Peyer's patch (tissue), 4 donors: ENCODE data around the gene SUSD4.
"Not testable (repeated sequence)": the region's sequence is repeated elsewhere in the genome, so short reads cannot be mapped to it uniquely, and the experiment has no call there.

Source experiments
- POLR2A ChIP-seq, 2 donors: fragments of 450-650 bp; IDR thresholded peaks; one replicate each; pipeline ENCODE4 v1.5.1; 2017; ENCODE audit warnings: antibody characterized with exemption in 2 of 2, mild to moderate bottlenecking in 2 of 2, moderate library complexity in 2 of 2
- TF ChIP-seq, protein P1 (sequence below), 6 experiments: fragments of 450-650 bp in 4 of 6; fragments of 200-600 bp in 2 of 6; sonication (generic) in 1 of 6; IDR thresholded peaks; one replicate each; pipeline ENCODE4 v1.5.1; 2017 to 2019; ENCODE audit warnings: antibody characterized with exemption in 6 of 6, mild to moderate bottlenecking in 3 of 6, moderate library complexity in 1 of 6

DNA sequence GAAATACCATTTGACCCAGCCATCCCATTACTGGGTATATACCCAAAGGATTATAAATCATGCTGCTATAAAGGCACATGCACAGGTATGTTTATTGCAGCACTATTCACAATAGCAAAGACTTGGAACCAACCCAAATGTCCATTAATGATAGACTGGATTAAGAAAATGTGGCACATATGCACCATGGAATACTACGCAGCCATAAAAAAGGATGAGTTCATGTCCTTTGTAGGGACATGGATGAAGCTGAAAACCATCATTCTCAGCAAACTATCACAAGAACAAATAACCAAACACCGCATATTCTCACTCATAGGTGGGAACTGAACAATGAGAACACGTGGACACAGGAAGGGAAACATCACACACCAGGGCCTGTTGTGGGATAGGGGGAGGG lies 80.3 kb downstream of the SUSD4 start:
- TF ChIP-seq, protein P1, sequence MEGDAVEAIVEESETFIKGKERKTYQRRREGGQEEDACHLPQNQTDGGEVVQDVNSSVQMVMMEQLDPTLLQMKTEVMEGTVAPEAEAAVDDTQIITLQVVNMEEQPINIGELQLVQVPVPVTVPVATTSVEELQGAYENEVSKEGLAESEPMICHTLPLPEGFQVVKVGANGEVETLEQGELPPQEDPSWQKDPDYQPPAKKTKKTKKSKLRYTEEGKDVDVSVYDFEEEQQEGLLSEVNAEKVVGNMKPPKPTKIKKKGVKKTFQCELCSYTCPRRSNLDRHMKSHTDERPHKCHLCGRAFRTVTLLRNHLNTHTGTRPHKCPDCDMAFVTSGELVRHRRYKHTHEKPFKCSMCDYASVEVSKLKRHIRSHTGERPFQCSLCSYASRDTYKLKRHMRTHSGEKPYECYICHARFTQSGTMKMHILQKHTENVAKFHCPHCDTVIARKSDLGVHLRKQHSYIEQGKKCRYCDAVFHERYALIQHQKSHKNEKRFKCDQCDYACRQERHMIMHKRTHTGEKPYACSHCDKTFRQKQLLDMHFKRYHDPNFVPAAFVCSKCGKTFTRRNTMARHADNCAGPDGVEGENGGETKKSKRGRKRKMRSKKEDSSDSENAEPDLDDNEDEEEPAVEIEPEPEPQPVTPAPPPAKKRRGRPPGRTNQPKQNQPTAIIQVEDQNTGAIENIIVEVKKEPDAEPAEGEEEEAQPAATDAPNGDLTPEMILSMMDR (IDR thresholded peaks at IDR 0.05), result not testable (repeated sequence)
- not testable (repeated sequence) for TF ChIP-seq POLR2A (IDR thresholded peaks at IDR 0.05)
